Measurements from ENCODE around the gene UNC50.

The UNC50 gene

DNA sequence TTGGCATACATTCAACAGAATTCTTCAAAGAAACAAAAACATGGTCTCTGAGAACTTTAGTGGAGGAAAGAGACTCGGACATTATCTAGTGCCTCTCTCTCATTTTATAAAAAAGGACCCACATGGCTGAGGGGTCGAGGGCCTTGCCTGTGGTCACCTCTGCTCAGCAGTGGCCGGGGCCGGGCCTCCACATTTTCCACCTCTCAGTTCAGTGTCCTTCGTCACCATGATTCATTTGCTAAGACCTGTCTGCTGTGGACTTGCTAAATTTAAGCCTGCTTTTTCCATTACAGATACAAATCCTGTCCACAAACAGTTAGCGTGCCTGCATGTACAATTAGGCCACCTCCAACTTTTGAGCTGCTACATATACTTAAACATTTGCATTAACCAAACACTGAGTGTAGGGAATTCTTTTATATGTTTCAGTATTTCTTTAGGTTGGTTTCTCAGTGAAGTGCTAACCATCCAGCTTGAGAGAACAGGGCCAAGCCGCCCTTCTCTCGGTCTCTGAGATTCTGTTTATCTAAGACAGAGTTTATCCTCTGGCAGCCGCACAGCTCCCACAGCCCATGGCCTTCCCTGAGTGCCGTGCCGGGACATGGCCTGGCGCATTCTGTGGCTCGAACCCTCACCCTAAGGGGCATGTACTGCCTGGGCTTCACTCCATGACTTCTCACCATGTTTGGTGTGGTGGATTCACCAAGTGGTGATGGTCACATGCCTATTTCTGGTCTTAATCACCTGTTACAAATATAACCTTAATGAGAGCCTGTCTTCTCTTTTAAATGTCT, 46.3 kb upstream of the UNC50 start:
- Histone ChIP-seq H3K4me1 (peaks cover 0 to 47% (median 20%) of the 10 kb centered on the region in 4 donors), H3K36me3 (peaks cover 9 to 50% (median 33%) of the 10 kb centered on the region in 3 donors), H3K9me3 (no peaks in the 10 kb centered on the region), H3K4me3 (no peak overlapping the region), H3K27ac (peak overlapping the region; percentile 83 to 86), H3K27me3 (no peaks in the 10 kb centered on the region)
- intact Hi-C loops (cut with DNase I; ENCODE audit: low total_unique reads): loop anchor here (5.0 kb wide), 1 partner anchor 45 kb away; the partner anchor contains the start of genes COA5 and UNC50
- TF ChIP-seq CTCF (IDR thresholded peaks at IDR 0.05): no peak
- peak; percentile 18 to 78 for DNase-seq

- intact Hi-C loops (cut with DNase I; ENCODE audit: low total_unique reads): loop anchor here (5.0 kb wide), 1 partner anchor 44 kb away; the partner anchor contains the start of genes COA5 and UNC50
- peaks cover 17 to 58% (median 42%) of the 10 kb centered on the region in 3 donors for H3K36me3 ChIP-seq
- H3K4me3 ChIP-seq: no peak overlapping the region
- no peaks in the 10 kb centered on the region for H3K27me3 ChIP-seq
- DNase-seq: peak; percentile 13 to 54
- H3K9me3 ChIP-seq: no peaks in the 10 kb centered on the region
- peaks cover 0 to 47% (median 20%) of the 10 kb centered on the region in 4 donors for H3K4me1 ChIP-seq
- H3K27ac ChIP-seq: peak overlapping the region; percentile 83 to 86
- no peak for TF ChIP-seq CTCF (IDR thresholded peaks at IDR 0.05)
These were observed 45.0 kb upstream of the UNC50 start for GRCh38 chr2:98563394-98563793.

GRCh38 chr2:98564541-98565132, 43.8 kb upstream of the UNC50 start:
- peak; percentile 14 to 45 for DNase-seq
- peaks cover 0 to 42% (median 20%) of the 10 kb centered on the region in 4 donors for H3K4me1 ChIP-seq
- peaks cover 17 to 65% (median 51%) of the 10 kb centered on the region in 3 donors for H3K36me3 ChIP-seq
- no peaks in the 10 kb centered on the region for H3K27me3 ChIP-seq
- no peak overlapping the region for H3K4me3 ChIP-seq
- TF ChIP-seq CTCF (IDR thresholded peaks at IDR 0.05): no peak
- no peaks in the 10 kb centered on the region for H3K9me3 ChIP-seq
- H3K27ac ChIP-seq: no peak overlapping the region
- intact Hi-C loops (cut with DNase I; ENCODE audit: low total_unique reads): loop anchor here (5.0 kb wide), 1 partner anchor 43 kb away; the partner anchor contains the start of genes COA5 and UNC50

DNA sequence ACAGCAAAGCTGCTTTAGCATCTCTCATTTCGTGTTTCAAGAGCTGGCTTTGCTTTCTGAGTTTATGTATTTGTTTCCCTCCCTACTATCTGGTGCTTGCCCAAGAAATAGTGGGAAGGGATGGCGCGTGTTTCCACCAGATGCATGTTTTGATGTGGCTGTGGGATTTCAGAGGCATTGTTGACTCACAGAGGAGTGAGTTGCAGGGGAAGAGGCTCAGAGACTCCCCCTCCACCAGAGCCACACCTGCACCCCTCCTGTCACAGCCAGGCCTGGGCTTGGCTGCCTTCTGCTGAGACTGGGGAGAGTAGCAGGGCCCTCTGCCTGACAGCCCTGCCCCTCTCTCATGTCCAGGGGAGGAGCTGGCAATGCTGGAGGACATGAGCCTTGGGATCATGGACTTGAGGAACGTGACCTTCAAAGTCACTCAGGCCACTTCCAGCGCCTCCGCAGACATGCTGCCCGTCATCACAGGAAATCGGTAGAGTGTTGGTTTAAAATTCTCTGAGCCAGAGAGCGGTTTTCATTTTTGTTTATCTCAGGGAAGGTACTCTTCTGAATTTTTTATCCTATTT, 43.0 kb upstream of the UNC50 start:
- Histone ChIP-seq H3K4me3 (no peak overlapping the region), H3K27ac (no peak overlapping the region), H3K36me3 (peaks cover 17 to 73% (median 59%) of the 10 kb centered on the region in 3 donors), H3K4me1 (peaks cover 0 to 35% (median 20%) of the 10 kb centered on the region in 4 donors), H3K27me3 (no peaks in the 10 kb centered on the region), H3K9me3 (no peaks in the 10 kb centered on the region)
- TF ChIP-seq CTCF (IDR thresholded peaks at IDR 0.05): no peak
- peak in 1 of 2 donors; percentile 24 for DNase-seq
- intact Hi-C loops (cut with DNase I; ENCODE audit: low total_unique reads): no loop called here

GRCh38 chr2:98565941-98566340, 42.4 kb upstream of the UNC50 start:
- no peak overlapping the region for H3K4me3 ChIP-seq
- intact Hi-C loops (cut with DNase I; ENCODE audit: low total_unique reads): no loop called here
- no peak overlapping the region for H3K27ac ChIP-seq
- H3K36me3 ChIP-seq: peaks cover 17 to 78% (median 61%) of the 10 kb centered on the region in 3 donors
- no peak for TF ChIP-seq CTCF (IDR thresholded peaks at IDR 0.05)
- no peaks in the 10 kb centered on the region for H3K27me3 ChIP-seq
- H3K9me3 ChIP-seq: no peaks in the 10 kb centered on the region
- peak in 1 of 2 donors; percentile 48 for DNase-seq
- H3K4me1 ChIP-seq: peaks cover 0 to 29% (median 15%) of the 10 kb centered on the region in 4 donors
